Skeletal muscle tissue (tissue), 4 donors: ENCODE results near the gene SPRTN. TPM values are rescaled to one million over a fixed set of nuclear protein-coding genes. Genes with fewer than 3 reads are reported as not detected.

ENCODE experiments used
- H3K27ac ChIP-seq: one replicate; pipeline ENCODE4 v1.7.0; 2013; ENCODE audit warnings: mild to moderate bottlenecking, low read depth, low read length, inconsistent platforms
- H3K27me3 ChIP-seq, 3 donors: one replicate each; pipeline ENCODE4 v1.7.0; 2013; ENCODE audit warnings: low read length in 3 of 3; ENCODE audit not compliant: control insufficient read depth in 3 of 3, insufficient read depth in 3 of 3
- H3K36me3 ChIP-seq, 3 donors: one replicate each; pipeline ENCODE4 v1.7.0; 2013; ENCODE audit warnings: low read length in 3 of 3; ENCODE audit not compliant: control insufficient read depth in 3 of 3, insufficient read depth in 3 of 3
- H3K4me1 ChIP-seq, 3 donors: one replicate each; pipeline ENCODE4 v1.7.0; 2013; ENCODE audit warnings: low read length in 3 of 3, mild to moderate bottlenecking in 3 of 3; ENCODE audit not compliant: control insufficient read depth in 3 of 3, insufficient read depth in 3 of 3
- H3K4me3 ChIP-seq, 3 donors: one replicate each; pipeline ENCODE4 v1.7.0; 2013; ENCODE audit warnings: low read length in 3 of 3
- H3K9ac ChIP-seq, 3 donors: one replicate each; pipeline ENCODE4 v1.7.0; 2013; ENCODE audit warnings: low read length in 3 of 3, mild to moderate bottlenecking in 3 of 3, moderate library complexity in 2 of 3, low read depth in 1 of 3
- H3K9me3 ChIP-seq, 3 donors: one replicate each; pipeline ENCODE4 v1.7.0; 2013; ENCODE audit warnings: low read length in 3 of 3; ENCODE audit not compliant: control insufficient read depth in 3 of 3
- total RNA-seq: library from RNA; depleted of rRNA; stranded (reverse); fragments of >200 nt; gene quantifications from one replicate; pipeline ENCODE4 v1.2.3, GENCODE V29; 2014
- donor health status: Osteomylitis.

Gene SPRTN
- total RNA-seq, 1 donor from 2014 or later, result 5.7 TPM

GRCh38 chr1:231318015-231318355 lies 20.1 kb upstream of the SPRTN start:
- no peaks in the 10 kb centered on the region for H3K4me1 ChIP-seq
- H3K9me3 ChIP-seq, result no peaks in the 10 kb centered on the region
- H3K27ac ChIP-seq, result no peak overlapping the region
- H3K4me3 ChIP-seq, result no peak overlapping the region
- no peak overlapping the region for H3K9ac ChIP-seq
- H3K27me3 ChIP-seq, result no peaks in the 10 kb centered on the region
- H3K36me3 ChIP-seq, result no peaks in the 10 kb centered on the region

DNA sequence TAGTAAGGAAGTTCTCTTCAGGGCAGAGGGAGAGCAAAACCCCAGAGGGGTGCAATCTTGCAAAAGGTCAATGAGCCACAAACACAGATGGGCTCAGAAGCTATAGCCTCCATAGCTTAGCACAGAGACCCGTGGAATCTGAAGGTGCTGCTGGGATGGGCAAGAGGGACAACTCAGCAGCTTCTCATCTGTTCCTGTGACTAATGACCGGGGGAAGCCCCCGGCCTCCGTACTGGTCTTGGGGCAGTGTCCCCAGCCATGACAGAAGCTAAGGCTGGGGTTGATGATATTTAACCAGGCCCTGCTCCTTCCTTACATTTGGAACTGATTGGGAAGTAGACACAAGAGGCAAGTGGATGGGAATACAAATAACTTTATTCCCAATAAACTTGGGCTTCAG lies 19.5 kb upstream of the SPRTN start:
- H3K9me3 ChIP-seq, result no peaks in the 10 kb centered on the region
- no peaks in the 10 kb centered on the region for H3K4me1 ChIP-seq
- no peak overlapping the region for H3K9ac ChIP-seq
- no peaks in the 10 kb centered on the region for H3K36me3 ChIP-seq
- H3K27me3 ChIP-seq, result no peaks in the 10 kb centered on the region
- H3K27ac ChIP-seq, result no peak overlapping the region
- no peak overlapping the region for H3K4me3 ChIP-seq

DNA sequence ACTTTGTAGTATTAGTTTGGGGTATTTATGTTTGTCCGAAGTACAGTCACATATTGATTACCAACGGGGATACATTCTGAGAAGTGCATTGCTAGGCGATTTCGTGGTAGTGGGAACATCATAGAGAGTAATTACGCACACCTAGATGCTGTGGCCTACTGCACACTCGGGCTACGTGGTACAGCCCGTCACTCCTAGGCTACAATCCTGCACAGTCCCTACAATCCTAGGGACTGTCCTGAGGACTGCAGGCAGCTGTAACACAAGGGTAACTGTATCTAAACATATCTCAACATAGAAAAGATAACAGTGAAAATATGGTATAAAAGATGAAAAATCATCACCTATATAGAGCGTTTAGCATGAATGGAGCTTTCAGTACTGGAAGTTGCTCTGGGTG lies 19.0 kb upstream of the SPRTN start:
- no peaks in the 10 kb centered on the region for H3K36me3 ChIP-seq

GRCh38 chr1:231322880-231323530 lies 15.1 kb upstream of the SPRTN start:
- H3K9ac ChIP-seq, result no peak overlapping the region
- H3K27ac ChIP-seq, result no peak overlapping the region
- no peaks in the 10 kb centered on the region for H3K36me3 ChIP-seq
- no peak overlapping the region for H3K4me3 ChIP-seq
- H3K27me3 ChIP-seq, result no peaks in the 10 kb centered on the region
- no peaks in the 10 kb centered on the region for H3K4me1 ChIP-seq
- no peaks in the 10 kb centered on the region for H3K9me3 ChIP-seq

More for the DNA sequence above, 19.0 kb upstream of the SPRTN start:
- no peaks in the 10 kb centered on the region for H3K9me3 ChIP-seq
- H3K27me3 ChIP-seq, result no peaks in the 10 kb centered on the region
- no peaks in the 10 kb centered on the region for H3K4me1 ChIP-seq
- H3K9ac ChIP-seq, result no peak overlapping the region
- H3K4me3 ChIP-seq, result no peak overlapping the region
- H3K27ac ChIP-seq, result no peak overlapping the region

DNA sequence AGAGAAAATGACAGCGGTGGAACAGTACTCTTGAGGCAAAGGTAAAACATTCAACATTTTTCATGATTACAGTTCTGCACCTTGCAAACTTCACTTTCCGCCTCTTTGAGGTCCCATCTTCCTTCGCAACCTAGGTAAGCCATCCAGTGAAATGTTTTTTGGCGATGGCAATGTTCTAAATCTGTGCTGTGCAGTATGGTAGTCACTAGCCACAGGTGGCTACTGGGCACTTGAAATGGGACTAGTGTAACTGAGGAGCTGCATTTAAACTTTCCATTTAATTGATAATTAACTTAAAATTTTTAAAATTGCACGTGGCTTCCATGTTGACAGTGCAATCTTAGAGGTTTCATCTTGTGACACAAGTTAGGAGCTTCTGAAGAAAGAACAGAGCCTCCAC lies 13.4 kb upstream of the SPRTN start:
- H3K9me3 ChIP-seq, result no peaks in the 10 kb centered on the region
- H3K27me3 ChIP-seq, result no peaks in the 10 kb centered on the region
- H3K9ac ChIP-seq, result no peak overlapping the region
- H3K27ac ChIP-seq, result no peak overlapping the region
- no peaks in the 10 kb centered on the region for H3K4me1 ChIP-seq
- H3K4me3 ChIP-seq, result no peak overlapping the region
- H3K36me3 ChIP-seq, result no peaks in the 10 kb centered on the region

DNA sequence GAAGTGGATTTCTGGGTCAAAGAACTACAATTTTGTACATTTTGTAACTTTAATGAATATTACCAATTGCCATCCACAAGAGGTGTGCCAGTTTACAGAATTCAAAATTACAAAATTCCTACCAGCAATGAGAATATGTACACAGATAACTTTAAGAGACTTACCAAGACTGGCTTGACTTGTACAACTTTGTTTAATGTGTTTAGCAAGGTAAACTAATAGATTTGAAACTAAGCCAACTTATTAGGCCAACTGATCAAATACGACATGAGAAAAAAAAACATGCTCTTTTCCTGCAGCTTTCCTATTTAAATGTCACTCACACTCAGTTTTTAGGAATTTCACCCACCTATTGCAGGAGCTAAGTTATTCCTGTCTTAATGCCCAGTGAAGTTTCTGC lies 11.8 kb upstream of the SPRTN start:
- H3K9me3 ChIP-seq, result no peaks in the 10 kb centered on the region
- no peaks in the 10 kb centered on the region for H3K4me1 ChIP-seq
- H3K36me3 ChIP-seq, result no peaks in the 10 kb centered on the region
- H3K4me3 ChIP-seq, result no peak overlapping the region
- no peak overlapping the region for H3K27ac ChIP-seq
- no peaks in the 10 kb centered on the region for H3K27me3 ChIP-seq
- no peak overlapping the region for H3K9ac ChIP-seq

- peaks cover 0 to 2% (median 0%) of the 10 kb centered on the region in 3 donors for H3K36me3 ChIP-seq
- no peak overlapping the region for H3K9ac ChIP-seq
- peaks cover 0 to under 1% (median 0%) of the 10 kb centered on the region in 3 donors for H3K4me1 ChIP-seq
- H3K9me3 ChIP-seq, result no peaks in the 10 kb centered on the region
- H3K4me3 ChIP-seq, result no peak overlapping the region
- H3K27me3 ChIP-seq, result no peaks in the 10 kb centered on the region
- no peak overlapping the region for H3K27ac ChIP-seq
These were observed 10.5 kb upstream of the SPRTN start for GRCh38 chr1:231327617-231328016.

DNA sequence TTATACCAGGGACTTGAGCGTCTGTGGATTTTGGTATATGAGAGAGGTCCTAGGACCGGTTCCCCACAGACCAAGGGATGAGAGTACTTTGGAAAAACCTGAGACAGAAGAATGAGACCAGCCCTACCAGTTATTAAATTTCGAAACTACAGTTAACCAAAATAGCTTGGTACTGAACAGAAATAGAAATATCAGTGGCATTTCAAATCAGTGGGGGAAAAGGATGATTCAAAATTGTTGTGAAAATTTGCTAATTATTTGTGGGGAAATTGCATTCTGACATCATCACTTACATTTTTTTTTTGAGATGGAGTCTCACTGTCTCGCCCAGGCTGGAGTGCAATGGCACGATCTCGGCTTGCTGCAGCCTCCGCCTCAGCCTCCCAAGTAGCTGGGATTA lies 8.6 kb upstream of the SPRTN start:
- no peaks in the 10 kb centered on the region for H3K9me3 ChIP-seq
- no peak overlapping the region for H3K27ac ChIP-seq
- no peak overlapping the region for H3K9ac ChIP-seq
- H3K4me3 ChIP-seq, result no peak overlapping the region
- H3K36me3 ChIP-seq, result peaks cover 0 to 5% (median 0%) of the 10 kb centered on the region in 3 donors
- H3K27me3 ChIP-seq, result no peaks in the 10 kb centered on the region
- H3K4me1 ChIP-seq, result peaks cover 8 to 20% (median 8%) of the 10 kb centered on the region in 3 donors

DNA sequence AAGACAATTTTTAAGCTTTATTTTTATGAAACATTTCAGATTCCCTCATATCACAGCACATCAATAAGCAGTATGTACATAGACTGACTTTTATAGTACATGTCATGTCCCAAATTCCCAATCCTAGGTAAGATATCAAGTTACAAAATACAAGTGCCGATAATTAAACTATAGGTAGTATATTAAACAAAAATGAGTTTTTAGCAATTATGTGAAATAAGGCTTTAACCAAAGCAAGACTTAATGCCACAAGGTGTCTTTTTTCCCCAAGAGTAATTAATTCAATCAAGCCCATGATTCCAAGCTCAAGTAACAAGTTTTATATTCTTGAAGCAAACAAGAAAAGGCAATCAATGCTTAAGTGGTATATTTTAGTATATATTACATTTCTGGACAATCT lies 5.3 kb upstream of the SPRTN start:
- Histone ChIP-seq H3K9ac (peak overlapping the region; percentile 4 to 23 (median 7)), H3K27ac (no peak overlapping the region), H3K9me3 (no peaks in the 10 kb centered on the region), H3K4me1 (peaks cover 25 to 41% (median 30%) of the 10 kb centered on the region in 3 donors), H3K4me3 (no peak overlapping the region), H3K36me3 (peaks cover 0 to 5% (median 0%) of the 10 kb centered on the region in 3 donors), H3K27me3 (no peaks in the 10 kb centered on the region)

- H3K27me3 ChIP-seq, result no peaks in the 10 kb centered on the region
- peak overlapping the region in 2 of 3 donors; percentile 9 to 22 for H3K9ac ChIP-seq
- peaks cover 0 to 5% (median 0%) of the 10 kb centered on the region in 3 donors for H3K36me3 ChIP-seq
- H3K9me3 ChIP-seq, result no peaks in the 10 kb centered on the region
- peaks cover 36 to 46% (median 37%) of the 10 kb centered on the region in 3 donors for H3K4me1 ChIP-seq
- H3K27ac ChIP-seq, result no peak overlapping the region
- H3K4me3 ChIP-seq, result peak overlapping the region; percentile 38 to 98 (median 42)
These were observed 3.9 kb upstream of the SPRTN start for GRCh38 chr1:231334079-231334666.
